ENCODE results near the gene PPP1R27. TPM values are rescaled to one million over a fixed set of nuclear protein-coding genes. Genes with fewer than 3 reads are reported as not detected.
"Not testable (repeated sequence)": the region's sequence is repeated elsewhere in the genome, so short reads cannot be mapped to it uniquely, and the experiment has no call there.

The PPP1R27 gene
- polyA plus RNA-seq, 1 donor, result 0.21 TPM

GRCh38 chr17:81840826-81841778 lies 6.3 kb upstream of the PPP1R27 start:
- no peak overlapping the region for H3K27ac ChIP-seq (ENCODE audit: low read length)
- no CpG with 5 or more reads among the region's 40 CpGs for WGBS (ENCODE audit: insufficient coverage, low lambda C conversion rate)
- H3K4me1 ChIP-seq (ENCODE audit: control insufficient read depth, insufficient read depth, low read length), result no peaks in the 10 kb centered on the region
- no peak overlapping the region for H3K4me3 ChIP-seq (ENCODE audit: low read length)
- no peak for DNase-seq
- no peaks in the 10 kb centered on the region for H3K27me3 ChIP-seq (ENCODE audit: control insufficient read depth, insufficient read depth, low read length)
- H3K9me3 ChIP-seq (ENCODE audit: control insufficient read depth, low read depth, low read length), result peaks cover 8% of the 10 kb centered on the region
- peaks cover 37% of the 10 kb centered on the region for H3K36me3 ChIP-seq (ENCODE audit: control insufficient read depth, insufficient read depth, low read length)

- DNase-seq; H3K27me3 ChIP-seq (ENCODE audit: control insufficient read depth, insufficient read depth, low read length); H3K9me3 ChIP-seq (ENCODE audit: control insufficient read depth, low read depth, low read length); H3K4me1 ChIP-seq (ENCODE audit: control insufficient read depth, insufficient read depth, low read length); H3K27ac ChIP-seq (ENCODE audit: low read length); H3K4me3 ChIP-seq (ENCODE audit: low read length): not testable (repeated sequence)
- H3K36me3 ChIP-seq (ENCODE audit: control insufficient read depth, insufficient read depth, low read length), result peaks cover 27% of the 10 kb centered on the region
- no CpG with 5 or more reads among the region's 5 CpGs for WGBS (ENCODE audit: insufficient coverage, low lambda C conversion rate)
Observed at GRCh38 chr17:81840059-81840458, 5.2 kb upstream of the PPP1R27 start.

GRCh38 chr17:81839301-81839700 lies 4.5 kb upstream of the PPP1R27 start:
- H3K27me3 ChIP-seq (ENCODE audit: control insufficient read depth, insufficient read depth, low read length), result no peaks in the 10 kb centered on the region
- WGBS (ENCODE audit: insufficient coverage, low lambda C conversion rate), result 88% methylated on average over 10 of the region's 15 CpGs
- H3K4me1 ChIP-seq (ENCODE audit: control insufficient read depth, insufficient read depth, low read length), result no peaks in the 10 kb centered on the region
- H3K9me3 ChIP-seq (ENCODE audit: control insufficient read depth, low read depth, low read length), result peaks cover 8% of the 10 kb centered on the region
- no peak for DNase-seq
- no peak overlapping the region for H3K4me3 ChIP-seq (ENCODE audit: low read length)
- no peak overlapping the region for H3K27ac ChIP-seq (ENCODE audit: low read length)
- H3K36me3 ChIP-seq (ENCODE audit: control insufficient read depth, insufficient read depth, low read length), result peaks cover 19% of the 10 kb centered on the region

- Histone ChIP-seq H3K36me3 (ENCODE audit: control insufficient read depth, insufficient read depth, low read length) (peaks cover 14% of the 10 kb centered on the region), H3K4me3 (ENCODE audit: low read length) (no peak overlapping the region), H3K27ac (ENCODE audit: low read length) (no peak overlapping the region), H3K4me1 (ENCODE audit: control insufficient read depth, insufficient read depth, low read length) (peaks cover 3% of the 10 kb centered on the region), H3K27me3 (ENCODE audit: control insufficient read depth, insufficient read depth, low read length) (no peaks in the 10 kb centered on the region), H3K9me3 (ENCODE audit: control insufficient read depth, low read depth, low read length) (peaks cover 6% of the 10 kb centered on the region)
- no peak for DNase-seq
- WGBS (ENCODE audit: insufficient coverage, low lambda C conversion rate), result no CpG with 5 or more reads among the region's 17 CpGs
Observed at GRCh38 chr17:81838753-81839255, 4.0 kb upstream of the PPP1R27 start.

- Histone ChIP-seq H3K27me3 (ENCODE audit: control insufficient read depth, insufficient read depth, low read length) (no peaks in the 10 kb centered on the region), H3K9me3 (ENCODE audit: control insufficient read depth, low read depth, low read length) (peaks cover under 1% of the 10 kb centered on the region), H3K36me3 (ENCODE audit: control insufficient read depth, insufficient read depth, low read length) (peaks cover 2% of the 10 kb centered on the region), H3K27ac (ENCODE audit: low read length) (no peak overlapping the region), H3K4me1 (ENCODE audit: control insufficient read depth, insufficient read depth, low read length) (peaks cover 5% of the 10 kb centered on the region), H3K4me3 (ENCODE audit: low read length) (no peak overlapping the region)
- no peak for DNase-seq
- WGBS (ENCODE audit: insufficient coverage, low lambda C conversion rate), result no CpG with 5 or more reads among the region's 9 CpGs
Observed at GRCh38 chr17:81837641-81838040, 2.8 kb upstream of the PPP1R27 start.

GRCh38 chr17:81833921-81834830 lies 674 bp downstream of the PPP1R27 start:
- H3K27me3 ChIP-seq (ENCODE audit: control insufficient read depth, insufficient read depth, low read length), result no peaks in the 10 kb centered on the region
- peak overlapping the region; percentile 87 for H3K4me3 ChIP-seq (ENCODE audit: low read length)
- peaks cover 18% of the 10 kb centered on the region for H3K4me1 ChIP-seq (ENCODE audit: control insufficient read depth, insufficient read depth, low read length)
- WGBS (ENCODE audit: insufficient coverage, low lambda C conversion rate), result no CpG with 5 or more reads among the region's 31 CpGs
- peaks cover 2% of the 10 kb centered on the region for H3K9me3 ChIP-seq (ENCODE audit: control insufficient read depth, low read depth, low read length)
- no peaks in the 10 kb centered on the region for H3K36me3 ChIP-seq (ENCODE audit: control insufficient read depth, insufficient read depth, low read length)
- H3K27ac ChIP-seq (ENCODE audit: low read length), result peak overlapping the region; percentile 98
- no peak for DNase-seq

- Histone ChIP-seq H3K36me3 (ENCODE audit: control insufficient read depth, insufficient read depth, low read length) (no peaks in the 10 kb centered on the region), H3K27ac (ENCODE audit: low read length) (peak within 1 kb of the TSS; percentile 98), H3K9me3 (ENCODE audit: control insufficient read depth, low read depth, low read length) (peaks cover 2% of the 10 kb centered on the region), H3K4me1 (ENCODE audit: control insufficient read depth, insufficient read depth, low read length) (peaks cover 18% of the 10 kb centered on the region), H3K27me3 (ENCODE audit: control insufficient read depth, insufficient read depth, low read length) (no peaks in the 10 kb centered on the region), H3K4me3 (ENCODE audit: low read length) (peak within 1 kb of the TSS; percentile 87)
- peak; percentile 95 to 96 for DNase-seq
- no CpG with 5 or more reads among the region's 76 CpGs for WGBS (ENCODE audit: insufficient coverage, low lambda C conversion rate)
Observed at GRCh38 chr17:81833160-81833920, 1.5 kb downstream of the PPP1R27 start, which contains the start of gene MCRIP1. MCRIP1 (minus strand) TSS chr17:81833291; CDS start chr17:81824506, 8,785 bp downstream.

GRCh38 chr17:81832608-81833159 lies 2.2 kb downstream of the PPP1R27 start:
- no peak for DNase-seq
- Histone ChIP-seq H3K27me3 (ENCODE audit: control insufficient read depth, insufficient read depth, low read length) (no peaks in the 10 kb centered on the region), H3K27ac (ENCODE audit: low read length) (peak overlapping the region; percentile 78), H3K36me3 (ENCODE audit: control insufficient read depth, insufficient read depth, low read length) (no peaks in the 10 kb centered on the region), H3K9me3 (ENCODE audit: control insufficient read depth, low read depth, low read length) (peaks cover 2% of the 10 kb centered on the region), H3K4me1 (ENCODE audit: control insufficient read depth, insufficient read depth, low read length) (peaks cover 18% of the 10 kb centered on the region), H3K4me3 (ENCODE audit: low read length) (peak overlapping the region; percentile 87)
- WGBS (ENCODE audit: insufficient coverage, low lambda C conversion rate), result no CpG with 5 or more reads among the region's 65 CpGs

- Histone ChIP-seq H3K4me3 (ENCODE audit: low read length) (peak overlapping the region; percentile 87), H3K27me3 (ENCODE audit: control insufficient read depth, insufficient read depth, low read length) (no peaks in the 10 kb centered on the region), H3K4me1 (ENCODE audit: control insufficient read depth, insufficient read depth, low read length) (peaks cover 18% of the 10 kb centered on the region), H3K27ac (ENCODE audit: low read length) (peak overlapping the region; percentile 78), H3K9me3 (ENCODE audit: control insufficient read depth, low read depth, low read length) (peaks cover 2% of the 10 kb centered on the region), H3K36me3 (ENCODE audit: control insufficient read depth, insufficient read depth, low read length) (no peaks in the 10 kb centered on the region)
- peak in 1 of 2 donors; percentile 48 for DNase-seq
- WGBS (ENCODE audit: insufficient coverage, low lambda C conversion rate), result no CpG with 5 or more reads among the region's 18 CpGs
Observed at GRCh38 chr17:81831957-81832607, 2.8 kb downstream of the PPP1R27 start.
